GM18499 (cell line): Measurements from ENCODE around the gene MTRF1.
A peak's percentile ranks its signal among the peaks of the same experiment; 100 is the strongest.

Source experiments
- ATAC-seq: cut with Tn5 transposase; IDR thresholded peaks from one replicate; pipeline ENCODE4 v1.9.1; 2021; ENCODE audit warnings: moderate number of reproducible peaks; ENCODE audit not compliant: insufficient read depth, unreplicated experiment

MTRF1 gene

GRCh38 chr13:41231025-41231677, 32.2 kb downstream of the MTRF1 start:
- no peak for ATAC-seq

DNA sequence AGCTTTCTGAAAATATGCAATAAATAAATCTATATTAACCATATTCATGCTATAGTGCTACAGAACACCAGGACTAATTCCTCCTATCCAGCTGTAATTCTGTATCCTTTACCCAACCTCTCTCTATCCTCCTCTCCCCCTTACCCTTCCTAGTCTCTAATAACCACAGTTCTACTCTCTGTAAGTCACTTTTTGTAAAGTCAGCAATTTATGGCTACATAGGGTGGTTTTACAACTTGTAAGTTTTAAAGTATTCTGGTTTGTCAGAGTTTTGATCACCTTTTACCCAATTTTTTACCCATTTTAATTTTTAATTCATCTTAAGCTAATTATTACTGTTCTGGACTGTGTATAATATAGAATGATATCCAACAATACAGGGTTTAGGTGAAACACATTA, 34.0 kb downstream of the MTRF1 start:
- ATAC-seq, result no peak

GRCh38 chr13:41224113-41225110, 39.0 kb downstream of the MTRF1 start:
- ATAC-seq, result no peak

GRCh38 chr13:41222259-41222852, 41.0 kb downstream of the MTRF1 start:
- ATAC-seq, result peak; percentile 70

DNA sequence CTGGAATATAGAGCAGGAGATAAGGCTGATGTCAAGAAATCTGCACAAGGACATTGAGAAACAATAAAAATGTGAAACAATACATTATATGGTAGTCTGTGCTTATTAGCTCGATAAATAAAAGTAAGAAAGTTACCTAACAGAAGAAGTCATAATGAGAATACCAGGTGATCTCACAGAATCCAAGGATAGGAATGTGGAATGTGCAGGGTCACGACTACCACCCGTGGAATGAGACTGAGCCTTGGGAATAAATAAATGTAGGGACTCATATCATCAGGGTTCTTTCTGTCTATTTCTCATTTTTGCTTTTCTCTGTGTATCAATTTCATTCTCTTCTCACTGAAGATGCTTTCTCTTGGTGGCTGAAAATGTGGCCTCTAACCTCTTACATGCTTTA, 43.0 kb downstream of the MTRF1 start:
- no peak for ATAC-seq

DNA sequence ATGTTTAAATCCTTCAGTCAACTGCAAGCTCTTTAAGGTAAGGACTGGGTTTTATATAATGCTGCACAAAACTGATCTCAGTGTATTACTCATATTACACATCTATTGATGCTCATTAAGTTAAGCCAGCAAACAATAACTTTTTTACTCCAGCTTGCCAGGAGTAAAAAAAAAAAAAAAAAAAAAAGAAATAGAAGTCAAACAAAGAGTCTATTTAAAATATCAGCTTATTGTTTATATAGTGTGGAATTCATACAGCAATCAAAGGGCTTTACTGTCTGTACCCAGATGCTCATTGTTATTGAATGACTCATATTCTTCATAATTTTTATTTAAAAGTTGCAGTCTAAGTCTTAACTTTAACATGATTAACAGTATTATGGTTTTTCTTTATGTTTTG, 47.2 kb downstream of the MTRF1 start:
- no peak for ATAC-seq

DNA sequence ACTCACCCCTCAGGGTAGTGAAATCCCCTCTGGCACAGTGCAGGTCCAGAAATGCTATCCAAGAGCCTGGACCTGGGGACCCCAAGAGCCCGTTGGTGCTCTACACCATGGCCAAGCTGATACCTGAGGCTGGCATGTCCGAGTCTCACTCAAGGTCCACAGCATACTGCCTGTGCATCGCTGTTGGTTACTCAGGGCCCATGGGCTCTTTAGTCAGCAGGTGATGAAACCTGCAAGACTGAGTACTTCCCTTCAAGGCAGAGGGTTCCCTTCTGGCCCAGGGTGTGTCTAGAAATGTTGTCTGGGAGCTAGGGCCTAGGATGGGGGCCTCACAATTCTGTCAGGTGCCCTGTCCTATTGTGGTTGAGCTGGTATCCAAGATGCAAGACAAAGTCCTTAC, 49.5 kb downstream of the MTRF1 start:
- no peak for ATAC-seq

DNA sequence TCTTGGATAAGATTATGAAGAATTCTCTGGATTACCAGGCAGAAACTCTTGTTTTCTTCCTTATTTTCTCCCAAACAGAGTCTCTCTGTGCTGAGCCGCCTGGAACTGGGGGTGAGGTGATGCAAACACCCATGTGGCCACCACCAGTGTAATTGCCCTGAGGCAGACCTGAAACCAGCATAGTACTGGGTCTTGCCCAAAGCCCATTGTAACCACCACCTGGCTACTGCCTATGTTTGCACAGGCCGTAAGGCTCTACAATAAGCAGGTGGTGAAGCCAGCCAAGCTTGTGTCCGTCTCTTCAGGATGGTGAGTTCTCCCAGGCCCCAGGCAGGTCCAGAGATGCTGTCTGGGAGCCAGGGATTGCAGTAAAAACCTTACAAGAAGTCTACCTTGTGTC, 50.1 kb downstream of the MTRF1 start:
- ATAC-seq, result no peak

DNA sequence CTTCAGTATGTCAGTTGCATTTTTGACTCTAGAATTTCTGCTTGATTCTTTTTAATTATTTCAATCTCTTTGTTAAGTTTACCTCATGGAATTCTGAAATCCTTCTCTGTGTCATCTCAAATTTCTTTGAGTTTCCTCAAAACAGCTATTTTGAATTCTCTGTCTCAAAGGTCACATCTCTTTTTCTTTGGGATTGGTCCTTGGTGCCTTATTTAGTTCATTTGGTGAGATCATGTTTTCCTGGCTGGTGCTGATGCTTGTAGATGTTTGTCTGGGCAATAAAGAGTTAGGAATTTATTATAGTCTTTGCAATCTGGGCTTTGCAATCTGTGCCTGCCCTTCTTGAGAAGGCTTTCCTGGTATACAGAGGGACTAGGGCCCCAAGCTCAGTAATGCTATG, 50.5 kb downstream of the MTRF1 start:
- ATAC-seq, result no peak

DNA sequence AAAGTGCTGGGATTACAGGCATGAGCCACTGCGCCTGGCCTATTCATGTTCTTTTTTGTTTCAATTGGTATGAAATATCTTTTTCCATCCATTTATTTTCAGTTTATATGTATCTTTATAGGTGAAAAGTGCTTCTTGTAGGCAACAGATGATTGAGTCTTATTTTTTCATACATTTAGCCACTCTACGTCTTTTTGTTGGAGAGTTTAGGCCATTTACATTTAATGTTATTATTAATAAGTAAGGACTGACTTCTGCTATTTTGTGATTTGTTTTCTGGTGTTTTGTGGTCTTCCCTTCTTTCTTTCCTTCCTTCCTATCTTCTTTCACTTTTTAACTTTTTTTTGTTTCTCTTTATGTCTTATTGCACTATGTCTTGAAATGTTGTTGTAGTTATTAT, 52.3 kb downstream of the MTRF1 start:
- ATAC-seq, result no peak

GRCh38 chr13:41206467-41206866, 56.9 kb downstream of the MTRF1 start:
- no peak for ATAC-seq

DNA sequence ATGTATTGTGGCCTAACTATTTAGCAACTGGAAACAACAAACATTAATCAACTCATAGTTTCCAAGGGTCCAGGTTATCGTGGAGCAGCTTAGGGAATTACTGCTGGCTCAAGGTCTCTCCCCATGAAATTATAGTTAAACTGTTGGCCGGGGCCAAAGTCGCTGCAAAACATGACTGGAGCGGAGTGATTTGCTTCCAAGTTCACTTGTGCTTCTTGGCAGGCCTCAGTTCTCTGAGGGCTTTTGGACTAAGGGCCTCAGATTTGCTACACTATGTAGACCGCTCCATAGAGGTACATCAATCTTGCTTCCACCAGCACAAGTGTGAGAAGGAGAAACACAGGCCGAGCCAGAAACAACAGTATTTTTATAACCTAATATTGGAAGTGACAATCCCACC, 59.6 kb downstream of the MTRF1 start:
- no peak for ATAC-seq

DNA sequence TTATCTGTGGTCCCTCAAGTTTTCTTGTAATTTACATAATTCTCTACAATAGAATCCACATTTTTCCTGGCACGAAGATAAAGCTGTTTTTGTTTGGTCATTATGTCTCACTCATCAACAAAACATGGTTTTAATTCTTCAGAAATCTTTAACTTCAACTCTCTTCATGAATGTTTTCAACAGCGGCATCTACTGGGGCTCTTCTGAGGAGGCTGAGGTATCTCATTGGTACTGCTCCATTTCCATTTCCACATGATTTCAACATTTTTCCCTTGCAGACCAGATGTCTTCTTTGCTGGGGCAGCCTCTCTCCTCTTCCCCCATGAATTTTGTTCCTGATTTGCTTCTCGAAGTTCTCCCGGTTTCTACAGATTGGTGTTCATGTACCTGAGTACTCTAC, 63.2 kb downstream of the MTRF1 start:
- ATAC-seq, result no peak

GRCh38 chr13:41199526-41199925, 63.9 kb downstream of the MTRF1 start:
- peak; percentile 71 for ATAC-seq

GRCh38 chr13:41199079-41199478, 64.3 kb downstream of the MTRF1 start:
- ATAC-seq, result no peak

DNA sequence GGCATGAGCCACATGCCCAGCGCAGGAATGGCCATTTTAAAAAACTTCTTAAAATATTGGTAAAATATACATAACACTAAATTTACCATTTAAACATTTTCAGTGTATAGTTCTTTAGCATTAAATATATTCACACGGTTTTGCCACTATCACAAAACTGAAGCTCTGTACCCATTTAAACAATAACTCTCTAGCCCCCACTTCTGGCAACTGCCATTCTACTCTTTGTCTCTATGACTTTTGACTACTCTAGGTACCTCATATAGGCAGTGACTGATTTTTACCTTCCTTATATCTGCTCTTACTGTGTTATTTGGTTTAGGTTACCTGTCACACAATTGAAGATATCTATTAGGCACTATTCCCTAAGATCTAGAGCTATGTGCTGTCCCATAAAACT, 66.8 kb downstream of the MTRF1 start:
- ATAC-seq, result no peak

GRCh38 chr13:41196011-41196410, 67.4 kb downstream of the MTRF1 start:
- no peak for ATAC-seq

DNA sequence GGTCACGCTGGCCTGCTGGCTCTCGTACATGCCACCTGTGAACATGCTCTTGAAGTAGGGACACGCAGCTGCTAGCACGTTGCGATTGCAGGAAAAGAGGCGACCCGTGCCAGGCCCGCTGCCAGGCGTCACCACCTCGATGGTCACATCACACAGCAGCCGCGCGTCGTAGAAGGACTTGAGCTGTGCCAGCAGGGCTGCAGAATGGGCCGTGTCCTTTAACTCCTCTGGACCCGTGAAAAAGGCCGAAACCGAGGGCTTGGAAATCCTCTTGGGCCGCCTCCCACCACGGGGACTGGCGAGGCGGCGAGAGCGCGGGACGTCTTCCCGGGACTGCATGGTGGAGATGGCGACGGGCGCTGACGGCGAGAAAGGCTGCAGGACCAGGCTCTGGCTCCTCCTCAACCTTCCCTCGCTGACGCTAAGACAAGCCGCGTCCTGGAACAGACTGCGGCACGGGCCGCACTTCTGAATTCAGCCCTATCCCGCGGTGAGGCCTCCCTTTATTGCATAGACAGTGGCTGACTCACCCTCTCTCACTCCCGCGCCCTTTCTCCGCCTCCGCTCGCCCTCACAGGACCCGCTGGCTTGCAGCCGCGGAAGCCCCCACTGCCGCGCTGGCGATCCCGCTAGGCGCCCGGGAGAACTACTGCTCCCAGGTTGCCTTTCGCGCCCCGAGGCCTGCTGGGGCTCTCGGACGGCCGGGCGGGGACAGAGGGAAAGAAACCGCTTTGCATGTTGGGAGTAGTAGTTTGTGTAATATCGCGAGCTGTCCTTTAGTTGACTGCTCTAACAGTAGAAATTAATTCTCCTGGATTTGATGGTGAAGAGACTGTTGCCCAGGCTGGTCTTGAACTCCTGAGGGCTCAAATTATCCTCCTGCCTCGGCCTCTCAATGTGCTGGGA, 69.2 kb downstream of the MTRF1 start, which contains the start of gene KBTBD7:
KBTBD7 (minus strand) TSS at position 651 of the 906 bp plus-strand sequence; CDS start at position 339, 312 bp downstream.
- ATAC-seq, result peak; percentile 91

DNA sequence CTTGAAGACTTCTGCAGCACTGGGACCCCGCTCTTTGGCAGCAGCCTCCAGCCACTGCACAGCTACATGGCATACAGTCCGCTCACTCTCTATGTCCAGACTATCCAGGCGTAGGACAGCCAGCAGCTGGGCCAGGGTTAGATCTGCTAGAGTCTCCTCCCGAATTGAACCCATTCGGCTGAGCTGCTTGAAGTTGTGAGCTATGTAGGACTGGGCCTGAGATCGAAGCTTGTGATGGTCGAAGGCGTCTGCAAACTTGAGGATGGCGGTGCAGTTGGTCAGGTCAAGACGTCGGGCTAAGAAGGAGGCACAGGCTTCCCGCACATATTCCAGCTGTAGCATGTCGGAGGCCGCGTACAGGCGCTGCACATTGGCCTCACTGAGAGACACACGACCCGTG, 69.9 kb downstream of the MTRF1 start:
- no peak for ATAC-seq

DNA sequence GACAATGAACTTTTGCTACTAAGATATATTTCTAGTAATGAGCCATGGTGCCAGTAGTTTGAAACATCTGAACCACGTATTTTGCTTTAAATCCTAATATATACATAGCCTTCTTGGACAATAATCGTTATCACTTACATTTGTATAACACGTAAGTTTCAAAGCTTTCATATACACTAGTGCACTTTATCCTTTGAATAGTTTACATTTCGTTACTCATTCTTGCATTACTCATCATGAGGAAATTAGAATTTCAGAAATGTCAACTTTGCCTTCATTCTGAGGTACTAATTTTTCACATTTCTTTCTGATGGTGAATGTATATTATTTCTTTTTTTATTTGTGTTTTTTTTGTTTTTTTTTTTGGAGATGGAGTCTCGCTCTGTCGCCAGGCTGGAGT, 74.8 kb downstream of the MTRF1 start:
- ATAC-seq, result no peak
